Measurements from ENCODE around the gene CLCN6.

Gene CLCN6

DNA sequence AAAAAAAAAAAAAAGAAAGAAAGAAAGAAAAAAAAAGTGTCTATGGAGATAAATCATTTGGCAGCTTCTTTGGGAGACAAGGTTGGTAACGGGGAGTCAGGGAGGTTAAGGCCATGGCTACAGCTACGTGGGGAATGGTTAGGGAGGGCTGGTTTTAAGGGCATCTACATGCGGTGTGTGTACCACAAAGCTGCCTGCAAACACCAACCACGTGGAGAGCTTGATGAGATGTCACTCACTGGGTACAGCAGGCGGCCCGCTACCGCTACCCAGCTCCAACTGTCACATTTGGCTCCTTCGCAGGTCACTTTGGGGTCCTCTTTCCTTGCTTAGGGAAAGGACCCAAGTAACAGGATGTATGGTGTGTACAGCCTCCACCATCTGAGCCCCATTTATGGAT is 48.5 kb downstream of the CLCN6 start:
- no peak for DNase-seq (ENCODE audit: low spot score)

- DNase-seq (ENCODE audit: low spot score), result no peak
Measured at GRCh38 chr1:11855430-11855829, 49.4 kb downstream of the CLCN6 start.

GRCh38 chr1:11856698-11857097 is 50.7 kb downstream of the CLCN6 start:
- DNase-seq (ENCODE audit: low spot score), result no peak

- no peak for DNase-seq (ENCODE audit: low spot score)
Measured at GRCh38 chr1:11857164-11857851, 51.3 kb downstream of the CLCN6 start.

- no peak for DNase-seq (ENCODE audit: low spot score)
Measured at GRCh38 chr1:11858158-11858557, 52.2 kb downstream of the CLCN6 start.

GRCh38 chr1:11858613-11858967 is 52.6 kb downstream of the CLCN6 start, which contains the start of gene NPPB:
TSS of gene NPPB (minus strand) at chr1:11858945. CDS start at chr1:11858833, 112 bp downstream.
- DNase-seq (ENCODE audit: low spot score), result no peak

GRCh38 chr1:11858968-11859871 is 53.2 kb downstream of the CLCN6 start:
- DNase-seq (ENCODE audit: low spot score), result peak; percentile 73

- no peak for DNase-seq (ENCODE audit: low spot score)
Measured at GRCh38 chr1:11860083-11860482, 54.1 kb downstream of the CLCN6 start.

- no peak for DNase-seq (ENCODE audit: low spot score)
Measured at GRCh38 chr1:11860587-11860986, 54.6 kb downstream of the CLCN6 start.

GRCh38 chr1:11862890-11863289 is 56.9 kb downstream of the CLCN6 start:
- DNase-seq (ENCODE audit: low spot score), result no peak

DNA sequence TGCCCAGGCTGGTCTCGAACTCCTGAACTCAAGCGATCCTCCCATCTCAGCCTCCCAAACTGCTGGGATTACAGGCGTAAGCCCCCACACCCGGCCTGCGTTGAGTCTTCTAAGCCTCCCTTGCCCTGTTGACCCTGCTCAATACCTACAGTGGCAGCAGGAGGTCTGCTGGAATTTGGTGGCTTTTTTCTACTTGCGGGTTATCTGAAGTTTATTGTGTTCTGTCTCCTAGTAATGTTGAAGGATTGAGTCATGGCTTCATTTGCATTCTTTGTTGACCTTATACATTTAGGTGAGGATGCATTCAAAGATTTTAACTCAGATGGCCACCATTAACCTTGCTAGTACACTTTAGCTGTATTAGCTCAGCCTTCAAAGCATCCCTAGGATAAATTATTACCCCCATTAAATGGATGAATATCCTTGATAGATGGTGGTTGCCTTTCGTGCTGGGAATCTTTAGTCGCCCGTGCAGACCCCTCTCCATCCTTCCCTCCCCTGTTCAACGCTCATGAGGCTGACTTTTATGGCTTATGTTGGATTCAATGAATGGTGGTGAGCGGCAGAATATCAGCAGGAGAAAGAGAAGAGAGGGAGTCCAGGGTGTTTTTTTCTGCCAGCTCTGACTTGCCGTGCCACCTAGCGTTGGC is 62.5 kb downstream of the CLCN6 start:
- no peak for DNase-seq (ENCODE audit: low spot score)

DNA sequence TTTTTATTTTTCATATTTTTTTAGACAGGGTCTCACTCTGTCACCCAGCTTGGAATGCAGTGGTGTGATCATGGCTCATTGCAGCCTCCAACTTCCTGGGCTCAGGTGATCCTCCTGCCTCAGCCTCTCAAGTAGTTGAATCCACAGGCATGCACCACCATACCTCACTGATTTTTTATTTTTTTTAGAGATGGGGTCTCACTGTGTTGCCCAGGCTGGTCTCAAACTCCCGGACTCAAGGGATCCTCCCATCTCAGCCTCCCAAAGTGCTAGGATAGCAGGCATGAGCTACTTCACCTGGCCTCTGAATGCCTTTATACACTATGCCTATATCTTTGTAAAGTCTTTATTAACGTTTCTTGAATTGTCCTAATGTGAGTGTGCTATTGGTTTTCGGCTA is 63.1 kb downstream of the CLCN6 start:
- no peak for DNase-seq (ENCODE audit: low spot score)

DNA sequence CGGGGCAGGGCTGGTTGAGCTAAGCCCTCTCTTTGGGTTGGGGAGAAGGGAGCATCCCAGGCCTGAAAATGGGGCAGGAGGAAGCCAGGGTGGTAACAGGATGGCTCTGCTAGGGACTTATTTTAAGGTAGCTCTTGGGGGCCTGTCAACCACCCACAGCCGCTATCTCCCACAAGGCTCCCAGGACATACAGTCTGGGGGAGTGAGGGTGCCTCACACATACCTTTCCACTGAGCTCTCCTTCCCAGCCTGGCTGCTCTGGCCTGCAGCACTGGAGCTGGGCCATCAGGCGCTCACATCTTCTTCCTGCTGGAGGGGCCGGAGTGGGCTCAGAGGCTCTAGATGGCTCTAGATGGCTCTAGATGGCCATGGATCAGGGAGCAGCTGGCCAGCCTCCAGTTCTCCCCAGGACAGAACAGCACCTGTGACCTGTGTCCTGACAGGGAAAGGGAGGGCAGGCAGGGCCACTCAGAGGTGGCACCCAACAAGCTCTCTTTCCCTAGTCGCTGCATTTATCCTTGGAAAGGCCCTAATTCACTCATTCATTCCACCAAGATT is 63.7 kb downstream of the CLCN6 start:
- DNase-seq (ENCODE audit: low spot score), result no peak

DNA sequence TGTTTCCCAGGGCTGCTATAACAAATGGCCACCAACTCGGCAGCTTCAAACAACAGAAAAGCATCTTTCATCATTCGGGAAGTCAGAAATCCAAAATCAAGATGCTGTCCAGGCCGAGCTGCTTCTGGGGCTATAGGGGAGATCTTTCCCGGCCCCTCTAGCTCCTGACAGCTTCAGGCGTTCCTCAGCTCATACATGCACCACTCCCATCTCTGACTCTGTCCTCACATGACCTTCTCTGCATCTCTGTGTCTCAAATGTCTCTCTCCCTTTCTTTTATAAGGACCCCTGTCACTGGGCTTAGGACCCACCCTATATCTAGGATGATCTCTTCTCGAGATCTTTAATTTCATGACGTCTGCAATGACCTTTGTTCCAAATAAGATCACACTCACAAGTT is 66.6 kb downstream of the CLCN6 start:
- DNase-seq (ENCODE audit: low spot score), result no peak

GRCh38 chr1:11873395-11874257 is 67.6 kb downstream of the CLCN6 start:
- no peak for DNase-seq (ENCODE audit: low spot score)

GRCh38 chr1:11874258-11874562 is 68.2 kb downstream of the CLCN6 start:
- DNase-seq (ENCODE audit: low spot score), result no peak

DNA sequence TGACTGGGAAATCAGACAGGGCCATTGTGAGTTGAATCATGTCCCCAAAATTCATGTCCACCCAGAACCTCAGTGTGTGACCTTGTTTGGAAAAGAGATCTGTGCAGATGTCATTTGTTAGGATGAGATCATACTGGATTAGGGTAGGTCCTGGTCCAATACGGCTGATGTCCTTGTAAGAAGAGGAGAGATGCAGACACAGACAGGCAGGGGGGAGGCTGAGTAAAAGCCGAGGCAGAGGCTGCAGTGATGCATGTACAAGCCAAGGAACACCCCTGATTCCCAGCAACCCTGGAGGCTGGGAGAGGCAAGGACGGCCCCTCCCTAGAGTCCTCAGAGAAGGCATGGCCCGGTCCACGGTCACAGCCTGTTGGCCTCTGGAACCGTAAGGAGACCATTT is 68.6 kb downstream of the CLCN6 start:
- DNase-seq (ENCODE audit: low spot score), result no peak

DNA sequence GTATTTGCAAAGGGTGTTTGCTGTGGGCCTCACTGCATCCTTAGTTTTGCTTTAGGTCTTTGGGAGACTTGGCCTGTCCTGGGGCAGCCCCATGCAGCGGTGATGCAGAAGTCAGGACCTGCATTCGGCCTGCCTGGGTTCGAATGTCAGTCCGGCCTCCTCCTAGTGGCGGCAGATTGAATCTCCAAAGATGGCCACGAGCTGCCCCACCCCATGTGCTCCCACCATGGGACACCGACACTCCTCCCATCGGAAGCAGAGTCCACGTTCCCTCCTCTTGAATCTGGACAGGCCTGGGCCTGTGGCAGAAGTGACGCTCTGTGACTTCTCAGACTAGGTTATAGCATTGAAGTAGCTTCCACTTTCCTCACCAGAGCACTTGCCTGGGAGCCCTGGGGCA is 69.1 kb downstream of the CLCN6 start:
- no peak for DNase-seq (ENCODE audit: low spot score)

DNA sequence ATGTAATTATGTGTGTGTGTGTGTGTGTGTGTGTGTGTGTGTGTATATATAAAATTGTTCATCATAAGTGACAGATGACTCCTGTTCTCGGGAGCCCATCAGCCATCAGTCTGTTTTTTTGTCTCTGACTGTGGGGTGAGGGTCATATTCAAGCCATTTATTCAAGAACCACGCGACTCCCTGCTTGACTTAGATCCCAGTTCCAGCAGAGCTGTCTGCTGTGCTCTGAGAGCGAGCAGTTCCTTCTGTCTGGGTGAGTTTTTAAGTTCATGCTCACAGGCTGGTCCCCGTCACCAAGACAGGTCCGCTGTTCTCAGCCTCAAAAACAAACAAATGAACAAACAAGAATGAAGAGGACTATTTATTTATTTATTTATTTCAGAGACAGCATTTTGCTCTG is 71.1 kb downstream of the CLCN6 start:
- no peak for DNase-seq (ENCODE audit: low spot score)

- DNase-seq (ENCODE audit: low spot score), result no peak
Measured at GRCh38 chr1:11878081-11878890, 72.3 kb downstream of the CLCN6 start.

- DNase-seq (ENCODE audit: low spot score), result no peak
Measured at GRCh38 chr1:11878891-11879190, 72.8 kb downstream of the CLCN6 start.
